ENCODE data around the gene MYO1D.

MYO1D gene

DNA sequence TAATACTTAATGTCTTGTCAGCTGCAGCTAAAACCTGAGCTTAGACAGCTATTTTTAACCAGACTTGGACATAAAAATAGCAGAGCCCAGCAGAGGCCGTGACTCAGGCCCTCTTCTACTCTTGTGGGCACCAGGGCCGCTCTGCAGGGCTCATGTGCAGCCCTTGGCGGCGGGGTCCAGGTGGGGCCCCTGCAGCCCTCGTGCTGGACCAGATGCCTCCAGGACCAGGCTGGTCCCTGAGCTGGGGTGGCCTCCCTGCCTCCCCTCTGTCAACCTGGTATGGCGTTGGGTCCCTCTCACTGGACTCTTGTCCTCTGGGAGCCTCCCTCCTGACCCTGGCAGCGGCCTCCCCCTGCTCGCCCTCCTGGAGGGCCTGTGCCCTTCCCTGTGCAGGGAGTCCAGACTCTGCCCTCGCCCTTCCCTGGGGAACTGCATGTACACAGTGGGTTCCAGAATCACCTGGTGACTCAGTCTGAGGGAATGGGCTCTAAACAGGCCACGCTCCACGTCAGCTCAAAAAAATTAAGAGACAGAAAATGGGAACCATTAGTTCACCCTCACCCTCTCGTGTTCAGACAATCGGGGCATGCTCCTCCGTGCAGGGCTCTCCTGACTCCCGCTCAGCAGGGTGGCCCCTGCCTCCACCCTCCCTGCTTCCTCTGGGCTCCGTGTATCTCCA, 380.4 kb downstream of the MYO1D start:
- no peak for DNase-seq

- no peak for DNase-seq
Observed at GRCh38 chr17:32495359-32496231, 381.3 kb downstream of the MYO1D start.

DNA sequence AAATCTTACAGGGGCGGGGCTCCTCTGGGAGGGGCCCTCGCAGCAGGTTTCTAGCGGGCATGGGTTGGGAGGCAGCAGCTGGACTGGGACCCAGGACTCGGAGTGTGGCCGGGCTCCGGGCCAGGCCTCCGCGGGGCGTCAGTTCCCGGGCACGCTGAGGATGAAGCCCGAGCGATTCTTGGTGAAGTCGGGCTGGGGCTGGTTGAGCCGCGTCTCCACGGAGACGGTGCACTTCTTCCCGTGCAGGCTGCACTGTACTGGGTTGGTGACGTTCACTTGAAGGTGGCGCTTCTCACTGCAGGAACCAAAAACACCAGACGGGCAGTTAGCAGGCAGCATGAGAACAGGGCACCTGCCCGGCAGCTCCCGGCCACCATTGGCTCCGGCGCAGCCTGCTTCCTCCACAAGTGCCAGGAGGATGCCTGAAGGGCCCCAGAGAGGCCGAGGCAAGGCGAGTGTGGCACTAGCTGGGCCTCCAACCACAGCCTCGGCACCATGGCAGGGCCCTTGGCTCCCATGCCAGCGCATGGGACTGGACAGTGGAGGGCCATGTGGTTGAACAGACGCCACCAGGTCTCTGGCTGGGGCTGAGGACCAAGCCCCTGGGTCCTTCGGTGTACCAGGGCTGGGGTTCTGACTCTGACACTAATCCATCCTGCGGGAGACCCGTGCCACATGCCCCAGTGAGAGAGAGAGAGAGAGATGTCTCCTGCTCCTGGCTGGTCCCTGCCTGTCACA, 382.1 kb downstream of the MYO1D start:
- no peak for DNase-seq

DNA sequence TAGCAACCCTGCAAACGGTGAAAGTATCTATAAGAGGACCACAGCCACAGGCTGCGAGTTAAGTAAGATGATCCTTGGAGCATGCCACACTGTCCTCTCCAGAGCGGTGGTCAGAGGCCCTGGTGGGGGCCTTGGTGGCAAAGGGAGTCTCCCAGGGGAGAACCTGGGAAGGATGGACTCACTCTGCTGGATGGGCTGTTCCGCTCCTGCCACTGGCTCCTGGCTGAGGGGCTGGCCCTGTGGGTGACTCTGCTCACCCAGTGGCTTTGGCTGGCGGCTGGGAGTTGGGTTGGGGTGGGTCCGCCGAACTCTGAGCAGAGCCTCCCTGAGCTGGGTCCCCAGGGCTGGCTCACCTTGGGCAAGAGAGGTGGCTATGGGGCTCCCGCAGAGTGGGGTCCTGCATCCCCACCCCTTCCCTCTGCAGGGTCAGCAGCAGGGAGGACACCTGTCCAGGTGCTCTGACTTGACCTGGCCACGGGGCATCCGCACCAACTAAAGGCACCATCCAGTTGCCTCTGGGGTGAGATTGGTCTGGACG, 382.9 kb downstream of the MYO1D start:
- DNase-seq, result no peak

- no peak for DNase-seq
Observed at GRCh38 chr17:32493571-32493970, 383.4 kb downstream of the MYO1D start.

- DNase-seq, result no peak
Observed at GRCh38 chr17:32492648-32493289, 384.2 kb downstream of the MYO1D start.

DNA sequence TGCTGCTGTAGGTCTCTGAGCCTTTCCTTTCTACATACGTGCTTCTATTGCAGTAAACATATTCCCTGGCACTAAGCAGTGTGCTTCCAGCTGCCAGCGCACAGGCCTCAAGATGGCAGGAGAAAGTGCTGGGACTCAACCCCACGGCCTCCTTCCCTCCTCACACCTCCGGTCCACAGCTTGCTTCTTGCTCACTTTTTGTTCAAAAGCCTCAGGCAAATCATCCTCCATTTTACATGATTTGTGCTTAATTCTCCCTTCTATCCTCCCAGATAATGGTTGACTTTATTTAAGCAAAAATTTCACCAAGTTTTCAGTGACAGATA, 384.7 kb downstream of the MYO1D start:
- no peak for DNase-seq

- no peak for DNase-seq
Observed at GRCh38 chr17:32491371-32492263, 385.3 kb downstream of the MYO1D start.

GRCh38 chr17:32490101-32490482, 386.8 kb downstream of the MYO1D start:
- DNase-seq, result no peak

GRCh38 chr17:32489320-32490100, 387.4 kb downstream of the MYO1D start:
- DNase-seq, result no peak

DNA sequence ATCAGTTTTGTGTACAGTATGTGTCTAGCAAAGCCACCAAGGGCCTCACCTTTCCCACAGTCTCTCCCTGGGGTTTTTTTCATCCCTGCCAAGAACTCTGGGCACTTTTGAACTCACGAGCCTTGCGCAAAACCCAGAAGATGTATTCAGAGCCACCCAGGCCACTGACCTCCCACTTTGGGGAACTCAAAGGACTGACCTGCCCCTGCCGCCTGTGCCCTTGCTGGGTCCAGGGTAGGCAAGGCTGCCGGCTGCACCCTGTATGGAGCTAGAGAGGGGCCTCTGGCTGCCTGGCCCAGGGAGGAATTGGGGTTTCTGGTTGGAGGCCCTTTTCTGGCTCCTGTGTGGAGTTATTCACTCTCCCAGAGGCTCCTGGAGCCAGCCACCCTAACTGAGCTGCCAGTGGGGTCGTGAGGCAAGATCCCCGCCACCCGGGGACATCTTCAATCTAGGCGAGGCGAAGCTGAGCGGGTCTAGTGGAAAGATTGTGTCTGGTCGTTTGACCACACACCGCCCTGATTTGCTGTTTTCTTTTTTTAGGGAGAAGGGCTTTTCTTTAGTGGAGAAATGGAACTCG, 388.2 kb downstream of the MYO1D start:
- DNase-seq, result no peak

GRCh38 chr17:32488177-32488542, 388.8 kb downstream of the MYO1D start:
- no peak for DNase-seq

GRCh38 chr17:32487473-32488176, 389.3 kb downstream of the MYO1D start:
- DNase-seq, result no peak

DNA sequence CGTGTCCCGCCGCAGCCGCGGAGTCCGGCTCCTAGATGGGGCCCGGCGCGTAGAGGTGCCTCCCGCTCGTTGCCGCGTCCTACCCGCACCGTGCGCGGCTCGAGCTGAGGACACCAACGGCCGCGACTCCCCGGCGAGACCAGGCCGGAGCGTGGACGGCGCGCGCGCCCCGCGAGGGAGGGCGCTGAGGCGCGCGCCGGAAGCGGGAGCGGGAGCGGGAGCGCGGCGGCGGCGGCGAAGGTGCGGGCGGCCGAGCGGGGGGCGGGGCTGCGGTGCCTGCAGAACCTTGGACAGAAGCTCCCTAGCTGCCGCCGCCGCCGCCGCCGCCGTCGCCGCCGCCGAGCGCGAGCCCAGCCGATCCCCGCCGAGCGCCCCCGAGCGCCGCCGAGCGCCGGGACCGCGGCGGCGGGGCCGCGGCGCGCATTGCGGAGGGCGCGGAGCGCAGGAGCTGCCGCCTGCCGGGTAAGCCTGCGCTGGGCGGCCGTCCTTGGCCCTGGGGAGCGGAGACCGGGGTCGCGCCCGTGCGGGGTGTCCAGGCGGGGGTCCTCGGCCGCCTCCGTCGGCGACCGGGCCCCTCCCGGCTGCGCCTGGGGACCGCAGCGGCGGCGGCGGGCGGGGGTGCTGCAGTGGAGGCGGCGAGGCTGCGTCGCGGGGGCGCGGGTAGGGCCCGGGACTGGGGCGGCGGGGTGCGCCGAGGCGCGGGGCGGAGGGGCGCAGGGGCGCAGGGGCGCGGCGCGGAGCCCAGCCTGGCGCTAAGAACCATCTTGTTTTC, 390.0 kb downstream of the MYO1D start, which contains the start of gene CDK5R1:
TSS of gene CDK5R1 (plus strand) at position 293 of the 772 bp plus-strand sequence. CDS start 628 bp downstream, outside the sequence.
- DNase-seq, result peak; percentile 59

GRCh38 chr17:32486111-32486700, 390.7 kb downstream of the MYO1D start:
- DNase-seq, result peak; percentile 58

GRCh38 chr17:32485261-32486110, 391.4 kb downstream of the MYO1D start:
- DNase-seq, result no peak

- no peak for DNase-seq
Observed at GRCh38 chr17:32484628-32485027, 392.3 kb downstream of the MYO1D start.

GRCh38 chr17:32484041-32484461, 392.9 kb downstream of the MYO1D start:
- DNase-seq, result no peak
